GM12873 (cell line): ENCODE results near the gene PLXNA1.

Source experiments
- CTCF ChIP-seq: IDR thresholded peaks from 2 replicates; pipeline ENCODE4 v1.5.1; 2012; ENCODE audit warnings: low read depth, mild to moderate bottlenecking, moderate library complexity, low read length, control low read depth; ENCODE audit not compliant: insufficient read depth; ENCODE audit errors: missing control alignments

PLXNA1 gene

GRCh38 chr3:126938520-126939337, 44.2 kb upstream of the PLXNA1 start:
- no peak for TF ChIP-seq CTCF

GRCh38 chr3:126939338-126939718, 43.6 kb upstream of the PLXNA1 start:
- TF ChIP-seq CTCF, result peak; percentile 16

GRCh38 chr3:126939733-126940132, 43.2 kb upstream of the PLXNA1 start:
- no peak for TF ChIP-seq CTCF

- TF ChIP-seq CTCF, result no peak
Measured at GRCh38 chr3:126941721-126942270, 41.1 kb upstream of the PLXNA1 start.

- no peak for TF ChIP-seq CTCF
Measured at GRCh38 chr3:126944089-126944965, 38.6 kb upstream of the PLXNA1 start.

GRCh38 chr3:126945171-126945721, 37.7 kb upstream of the PLXNA1 start:
- TF ChIP-seq CTCF, result peak; percentile 17

- TF ChIP-seq CTCF, result no peak
Measured at GRCh38 chr3:126945891-126946290, 37.0 kb upstream of the PLXNA1 start.
